Stimulated activated naive B cell treated with anti-CD40 and anti-IgM and Interleukin-4, amounts not matched to agents 10 μg/mL and 1 μg/mL and 100 μg/mL, for 72 hours (primary cell): Measurements from ENCODE around the gene SLC25A26.

ENCODE experiments used
- ATAC-seq, 2 donors: fragments of 150-1000 bp; cut with Tn5 transposase; replicated peaks; 2 replicates each; pipeline ENCODE4 v1.10.0; 2021; ENCODE audit warnings: moderate library complexity in 1 of 2
- DNase-seq: peaks from one replicate; pipeline ENCODE4 v3.0.0; 2021
- H3K27ac Mint-ChIP-seq: one replicate; pipeline ENCODE4 v1.8.0; 2022; ENCODE audit warnings: mild to moderate bottlenecking, mixed read lengths
- H3K27me3 Mint-ChIP-seq, 2 donors: one replicate each; pipeline ENCODE4 v1.8.0; 2022; ENCODE audit warnings: mixed read lengths in 2 of 2
- H3K36me3 Mint-ChIP-seq, 2 donors: one replicate each; pipeline ENCODE4 v1.8.0; 2022; ENCODE audit warnings: mixed read lengths in 2 of 2, mild to moderate bottlenecking in 1 of 2
- H3K4me1 Mint-ChIP-seq, 2 donors: one replicate each; pipeline ENCODE4 v1.8.0; 2022; ENCODE audit warnings: mixed read lengths in 2 of 2, mild to moderate bottlenecking in 1 of 2
- H3K4me3 Mint-ChIP-seq, 2 donors: one replicate each; pipeline ENCODE4 v1.8.0; 2022; ENCODE audit warnings: mild to moderate bottlenecking in 2 of 2, mixed read lengths in 2 of 2, moderate library complexity in 1 of 2
- H3K9me3 Mint-ChIP-seq, 2 donors: one replicate each; pipeline ENCODE4 v1.8.0; 2022; ENCODE audit warnings: mixed read lengths in 2 of 2, mild to moderate bottlenecking in 1 of 2

Gene SLC25A26

GRCh38 chr3:66385066-66385465 is 164.3 kb downstream of the SLC25A26 start:
- H3K27me3 Mint-ChIP-seq, result no peaks in the 10 kb centered on the region
- H3K4me1 Mint-ChIP-seq, result peaks cover 30 to 41% of the 10 kb centered on the region in 2 donors
- H3K27ac Mint-ChIP-seq, result no peak overlapping the region
- ATAC-seq, result no peak
- DNase-seq, result no peak
- H3K9me3 Mint-ChIP-seq, result peaks cover 0 to 2% of the 10 kb centered on the region in 2 donors
- no peak overlapping the region for H3K4me3 Mint-ChIP-seq
- H3K36me3 Mint-ChIP-seq, result peaks cover 42 to 66% of the 10 kb centered on the region in 2 donors

DNA sequence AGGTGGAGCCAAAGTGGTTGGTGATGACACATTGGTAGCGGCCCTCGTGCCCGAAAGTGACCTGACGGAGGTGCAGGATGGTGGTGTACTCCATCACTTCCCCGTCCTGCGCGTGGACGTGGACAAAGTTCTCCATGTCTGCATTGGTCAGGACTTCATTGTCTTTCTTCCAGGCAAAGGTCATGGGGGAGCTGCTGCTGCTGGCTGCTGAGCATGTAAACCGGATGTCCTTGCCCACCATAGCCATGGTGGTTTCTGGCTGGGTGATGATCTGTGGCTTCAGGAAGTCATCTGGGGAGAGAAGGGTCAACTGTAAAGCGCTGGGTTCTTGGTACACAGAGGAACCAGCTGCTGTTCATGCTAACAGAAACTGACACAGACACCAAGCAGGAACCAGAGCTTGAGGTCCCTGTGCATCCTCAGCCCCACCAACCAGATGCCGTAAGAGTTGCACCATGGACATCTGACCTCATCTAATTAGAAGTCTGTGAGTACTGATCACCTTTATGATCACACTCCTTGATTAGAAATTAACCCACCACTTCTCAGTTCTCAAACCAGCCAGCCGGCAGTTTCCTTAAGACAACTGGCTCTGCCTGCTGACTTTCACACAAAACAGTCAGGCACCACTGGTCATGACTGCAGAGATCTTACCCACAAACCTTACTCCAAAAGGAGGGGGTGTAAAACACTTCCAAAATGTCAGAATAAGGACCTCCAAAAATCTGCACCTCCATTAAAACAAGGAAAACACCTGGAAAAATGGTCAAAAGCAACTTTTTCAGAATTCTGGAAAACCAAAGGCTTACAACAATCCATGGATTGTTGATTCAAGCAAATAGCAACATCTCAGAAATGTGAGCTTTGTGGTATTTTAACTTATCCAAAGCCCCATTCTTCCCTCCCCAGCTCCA is 165.5 kb downstream of the SLC25A26 start:
- DNase-seq, result peak; percentile 61
- peak overlapping the region; percentile 46 to 55 for H3K4me3 Mint-ChIP-seq
- H3K9me3 Mint-ChIP-seq, result peaks cover 0 to 2% of the 10 kb centered on the region in 2 donors
- peak overlapping the region; percentile 91 for H3K27ac Mint-ChIP-seq
- H3K36me3 Mint-ChIP-seq, result peaks cover 36 to 57% of the 10 kb centered on the region in 2 donors
- ATAC-seq, result peak; percentile 88 to 89
- H3K27me3 Mint-ChIP-seq, result no peaks in the 10 kb centered on the region
- peaks cover 30 to 46% of the 10 kb centered on the region in 2 donors for H3K4me1 Mint-ChIP-seq

DNA sequence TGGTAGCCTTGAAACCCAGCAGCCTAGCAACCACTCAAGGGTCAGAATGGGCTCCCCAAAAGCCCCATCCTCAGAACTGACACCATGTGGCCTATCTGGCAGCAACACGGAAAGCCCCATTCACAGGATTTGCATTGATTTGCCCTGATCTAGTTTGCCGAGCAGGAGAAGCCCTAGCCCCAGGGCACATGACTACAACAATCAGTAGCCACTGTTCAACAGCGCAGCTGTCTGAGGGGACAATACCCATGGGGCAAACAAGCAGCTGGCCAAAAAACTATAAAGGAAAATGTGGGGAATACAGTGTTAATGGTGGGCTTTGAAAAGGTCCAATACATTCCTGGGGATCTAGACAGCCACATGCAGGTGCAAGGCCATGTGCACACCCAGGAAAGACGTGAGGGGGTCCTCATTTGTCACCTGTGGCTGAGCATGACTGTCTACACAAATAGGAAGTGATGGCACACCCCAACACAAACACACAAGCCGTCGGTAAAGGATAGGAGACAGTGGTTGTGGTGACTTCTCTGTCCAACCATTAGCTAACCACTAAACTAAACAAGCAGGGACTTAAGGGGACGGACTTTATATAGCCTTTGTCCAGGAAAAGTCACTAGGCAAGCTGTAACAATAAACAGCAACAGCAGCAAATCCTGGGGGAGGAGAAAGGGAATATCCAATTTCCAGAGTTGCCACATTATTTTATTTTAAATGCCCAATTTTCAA is 166.3 kb downstream of the SLC25A26 start:
- ATAC-seq (peak; percentile 63 to 67), DNase-seq (peak; percentile 45)
- peaks cover 0 to 2% of the 10 kb centered on the region in 2 donors for H3K9me3 Mint-ChIP-seq
- peak overlapping the region; percentile 46 to 55 for H3K4me3 Mint-ChIP-seq
- H3K4me1 Mint-ChIP-seq, result peaks cover 33 to 50% of the 10 kb centered on the region in 2 donors
- no peaks in the 10 kb centered on the region for H3K27me3 Mint-ChIP-seq
- H3K36me3 Mint-ChIP-seq, result peaks cover 32 to 55% of the 10 kb centered on the region in 2 donors
- H3K27ac Mint-ChIP-seq, result peak overlapping the region; percentile 91

GRCh38 chr3:66390013-66390412 is 169.2 kb downstream of the SLC25A26 start:
- peaks cover 56 to 76% of the 10 kb centered on the region in 2 donors for H3K4me1 Mint-ChIP-seq
- no peak overlapping the region for H3K27ac Mint-ChIP-seq
- no peak for DNase-seq
- H3K4me3 Mint-ChIP-seq, result no peak overlapping the region
- H3K27me3 Mint-ChIP-seq, result no peaks in the 10 kb centered on the region
- peaks cover 7 to 30% of the 10 kb centered on the region in 2 donors for H3K36me3 Mint-ChIP-seq
- ATAC-seq, result no peak
- H3K9me3 Mint-ChIP-seq, result peaks cover 0 to 2% of the 10 kb centered on the region in 2 donors

DNA sequence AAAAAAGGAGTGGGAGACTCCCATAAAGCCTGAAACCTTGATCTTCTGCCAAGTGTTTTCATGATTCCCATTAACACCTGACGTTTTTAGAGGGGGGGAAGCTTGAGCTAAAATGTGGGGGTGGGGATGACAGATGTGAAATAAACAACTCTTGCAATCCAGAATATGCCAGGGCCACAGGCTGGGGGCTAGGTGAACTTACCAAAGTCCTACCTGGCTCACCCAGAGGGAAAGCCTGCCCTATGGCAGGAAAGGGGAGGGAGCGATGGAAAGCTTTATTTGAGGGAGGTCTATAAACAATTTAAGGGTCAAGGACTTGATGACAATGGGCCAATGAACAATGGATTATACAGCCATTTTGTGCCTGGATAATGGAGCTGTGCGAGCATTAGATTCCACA is 171.7 kb downstream of the SLC25A26 start:
- Mint-ChIP-seq H3K27me3 (no peaks in the 10 kb centered on the region), H3K4me1 (peaks cover 37 to 53% of the 10 kb centered on the region in 2 donors), H3K4me3 (peak overlapping the region; percentile 76 to 86), H3K27ac (peak overlapping the region; percentile 38), H3K36me3 (peaks cover 0 to 16% of the 10 kb centered on the region in 2 donors), H3K9me3 (peaks cover 0 to 2% of the 10 kb centered on the region in 2 donors)
- no peak for DNase-seq
- ATAC-seq, result no peak

DNA sequence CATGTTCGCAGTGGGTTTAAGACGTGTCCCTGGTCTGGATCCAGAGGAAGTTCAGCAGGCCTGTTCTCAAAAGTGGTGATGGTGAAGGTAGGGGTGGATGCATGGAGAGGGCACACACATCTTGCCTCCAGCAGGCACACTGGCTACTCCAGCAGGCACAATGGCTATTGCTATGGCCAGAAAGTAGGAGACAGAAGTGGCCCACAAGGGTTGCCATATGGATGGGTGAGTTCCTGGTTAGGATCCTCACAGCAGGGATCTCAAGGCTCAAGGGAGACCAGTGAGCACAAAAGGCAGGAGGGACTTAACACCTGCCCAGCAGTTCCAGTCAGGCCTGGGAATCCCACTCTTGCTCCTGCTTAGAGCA is 172.1 kb downstream of the SLC25A26 start:
- Mint-ChIP-seq H3K4me3 (peak overlapping the region; percentile 76 to 86), H3K9me3 (peaks cover 0 to 2% of the 10 kb centered on the region in 2 donors), H3K27me3 (no peaks in the 10 kb centered on the region), H3K27ac (peak overlapping the region; percentile 38), H3K4me1 (peaks cover 37 to 53% of the 10 kb centered on the region in 2 donors), H3K36me3 (peaks cover 0 to 16% of the 10 kb centered on the region in 2 donors)
- no peak for DNase-seq
- no peak for ATAC-seq

GRCh38 chr3:66393333-66394005 is 172.7 kb downstream of the SLC25A26 start:
- Mint-ChIP-seq H3K4me3 (peak overlapping the region; percentile 76 to 86), H3K36me3 (peaks cover 0 to 13% of the 10 kb centered on the region in 2 donors), H3K27ac (peak overlapping the region; percentile 86), H3K9me3 (no peaks in the 10 kb centered on the region), H3K4me1 (peaks cover 33 to 48% of the 10 kb centered on the region in 2 donors), H3K27me3 (no peaks in the 10 kb centered on the region)
- peak; percentile 23 to 33 for ATAC-seq
- DNase-seq, result no peak

DNA sequence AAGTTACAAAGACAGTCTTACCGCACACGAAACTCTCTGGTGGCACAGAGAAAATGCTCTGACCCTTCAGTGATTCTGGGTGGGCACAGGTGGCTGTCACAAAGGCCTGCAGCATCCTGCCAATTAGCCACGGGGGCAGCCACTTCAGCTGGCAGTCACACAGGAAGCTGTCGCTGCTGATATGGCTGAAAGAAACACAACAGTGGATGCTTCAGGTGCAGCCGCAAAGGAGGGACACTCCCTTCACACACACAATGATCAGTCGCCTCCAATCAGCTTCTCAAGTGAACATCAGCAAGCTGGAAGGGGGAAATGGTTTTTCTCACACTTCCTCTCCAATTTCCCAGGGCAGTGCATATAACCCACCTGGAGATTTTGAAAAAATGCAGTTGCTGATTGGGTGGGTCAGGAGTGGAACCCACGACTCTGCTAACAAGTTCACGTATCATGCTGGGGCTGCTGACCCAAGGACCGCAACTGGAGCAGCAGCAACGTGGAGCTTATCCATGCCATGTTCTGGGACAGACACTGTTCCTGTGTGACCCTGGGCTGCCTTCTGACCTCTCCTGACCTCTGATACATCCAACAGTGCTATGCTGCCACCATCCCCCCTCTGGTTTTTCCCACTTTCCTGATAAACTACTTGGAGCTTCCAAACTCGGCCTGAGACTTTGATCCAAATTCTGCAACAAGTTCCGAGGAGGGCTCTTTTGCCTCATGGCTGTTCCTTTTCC is 173.4 kb downstream of the SLC25A26 start:
- H3K36me3 Mint-ChIP-seq, result peaks cover 0 to 14% of the 10 kb centered on the region in 2 donors
- peak overlapping the region; percentile 86 for H3K27ac Mint-ChIP-seq
- peak overlapping the region; percentile 76 to 86 for H3K4me3 Mint-ChIP-seq
- H3K27me3 Mint-ChIP-seq, result no peaks in the 10 kb centered on the region
- no peaks in the 10 kb centered on the region for H3K9me3 Mint-ChIP-seq
- ATAC-seq (peak; percentile 97), DNase-seq (peak; percentile 49)
- peaks cover 30 to 43% of the 10 kb centered on the region in 2 donors for H3K4me1 Mint-ChIP-seq

GRCh38 chr3:66394753-66395249 is 174.0 kb downstream of the SLC25A26 start:
- Mint-ChIP-seq H3K4me3 (peak overlapping the region; percentile 6 to 23), H3K27ac (peak overlapping the region; percentile 37), H3K9me3 (no peaks in the 10 kb centered on the region), H3K4me1 (peaks cover 31 to 37% of the 10 kb centered on the region in 2 donors), H3K36me3 (peaks cover 0 to 14% of the 10 kb centered on the region in 2 donors), H3K27me3 (no peaks in the 10 kb centered on the region)
- ATAC-seq, result no peak
- no peak for DNase-seq

DNA sequence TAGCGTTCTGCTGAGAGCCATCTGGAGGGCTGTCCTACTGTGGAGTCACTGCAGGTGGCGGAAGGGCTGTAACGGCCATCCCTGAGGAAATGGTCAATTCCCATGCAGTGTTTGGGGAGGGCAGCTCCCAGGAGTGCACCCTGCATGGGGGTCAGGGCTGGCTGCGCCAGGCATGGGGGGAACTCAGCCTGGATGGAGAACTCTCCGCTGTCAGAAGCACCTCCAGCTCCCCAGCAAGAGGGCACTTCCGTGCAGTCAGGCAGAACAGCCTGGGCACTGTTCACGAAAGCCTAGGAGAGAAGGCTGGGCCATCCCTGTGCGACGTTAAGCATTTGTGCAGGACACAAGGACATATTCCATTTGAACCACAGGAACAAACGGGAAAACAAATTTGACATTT is 174.8 kb downstream of the SLC25A26 start:
- Mint-ChIP-seq H3K4me1 (peaks cover 30 to 31% of the 10 kb centered on the region in 2 donors), H3K27ac (no peak overlapping the region), H3K9me3 (no peaks in the 10 kb centered on the region), H3K36me3 (peaks cover 0 to 14% of the 10 kb centered on the region in 2 donors), H3K4me3 (no peak overlapping the region), H3K27me3 (no peaks in the 10 kb centered on the region)
- DNase-seq, result no peak
- no peak for ATAC-seq

DNA sequence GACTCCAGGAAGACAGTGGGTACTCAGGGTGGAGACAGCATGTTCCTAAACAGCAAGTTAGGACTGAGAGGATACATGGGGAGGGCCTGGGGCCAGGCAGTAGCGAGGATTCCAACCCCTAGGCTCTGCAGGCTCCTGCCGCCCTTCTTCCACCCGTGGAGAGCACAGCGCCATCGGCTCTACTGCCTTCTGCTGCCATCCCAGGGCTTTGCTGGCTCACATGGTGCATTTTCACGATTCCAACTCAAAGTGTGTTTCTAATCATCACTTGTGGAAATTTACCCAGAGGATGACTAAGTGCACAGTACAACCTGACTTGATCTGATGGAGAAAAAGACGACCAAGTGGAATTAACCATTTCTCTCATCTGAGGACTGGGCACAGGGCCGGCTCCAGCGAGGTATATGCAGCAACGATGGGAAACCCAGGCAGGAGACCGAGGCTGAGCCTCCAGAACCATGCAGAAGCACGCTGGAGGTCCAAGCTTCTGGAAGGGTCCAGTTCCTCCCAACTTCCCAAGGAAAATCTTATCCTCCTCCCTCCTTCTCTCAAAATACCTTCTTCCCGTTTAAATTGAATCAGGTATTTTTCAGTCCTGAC is 175.5 kb downstream of the SLC25A26 start:
- H3K27ac Mint-ChIP-seq, result no peak overlapping the region
- no peaks in the 10 kb centered on the region for H3K9me3 Mint-ChIP-seq

DNA sequence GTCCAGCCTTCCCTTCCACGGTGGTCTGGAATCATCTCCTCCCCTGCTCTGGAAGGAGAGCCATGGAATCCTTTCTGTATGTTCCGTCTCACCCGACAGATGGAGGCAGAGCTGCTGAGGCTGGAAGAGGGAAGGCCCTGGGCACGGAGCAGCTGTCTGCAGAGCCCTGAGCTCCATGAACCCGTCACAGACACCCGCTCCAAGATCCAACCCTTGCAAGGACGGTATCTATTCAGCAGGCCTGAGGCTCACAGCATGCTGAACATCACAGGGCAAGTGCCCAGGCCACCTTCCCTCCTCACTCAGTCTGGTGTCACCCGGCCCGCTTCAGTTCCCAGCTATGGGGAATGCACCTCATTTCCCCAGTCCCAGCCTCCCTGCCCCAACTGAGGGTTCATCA is 176.1 kb downstream of the SLC25A26 start:
- ATAC-seq (no peak), DNase-seq (no peak)
- H3K9me3 Mint-ChIP-seq, result no peaks in the 10 kb centered on the region
- H3K36me3 Mint-ChIP-seq, result peaks cover 0 to 17% of the 10 kb centered on the region in 2 donors
- no peaks in the 10 kb centered on the region for H3K27me3 Mint-ChIP-seq
- H3K4me1 Mint-ChIP-seq, result peaks cover 28 to 29% of the 10 kb centered on the region in 2 donors
- no peak overlapping the region for H3K4me3 Mint-ChIP-seq
- no peak overlapping the region for H3K27ac Mint-ChIP-seq

More for the DNA sequence above, 175.5 kb downstream of the SLC25A26 start:
- no peak for DNase-seq
- Mint-ChIP-seq H3K4me3 (no peak overlapping the region), H3K4me1 (peaks cover 30 to 31% of the 10 kb centered on the region in 2 donors), H3K27me3 (no peaks in the 10 kb centered on the region), H3K36me3 (peaks cover 0 to 15% of the 10 kb centered on the region in 2 donors)
- no peak for ATAC-seq

GRCh38 chr3:66397745-66398144 is 176.9 kb downstream of the SLC25A26 start:
- Mint-ChIP-seq H3K27ac (peak overlapping the region; percentile 42), H3K36me3 (peaks cover 0 to 18% of the 10 kb centered on the region in 2 donors), H3K4me3 (no peak overlapping the region), H3K4me1 (peaks cover 20 to 22% of the 10 kb centered on the region in 2 donors), H3K27me3 (no peaks in the 10 kb centered on the region), H3K9me3 (no peaks in the 10 kb centered on the region)
- DNase-seq (no peak), ATAC-seq (no peak)
